HFF-Myc (cell line): ENCODE measurements around the gene ZNF346.

Experiments
- DNase-seq: peaks from one replicate; pipeline ENCODE4 v3.0.0-alpha.2; 2011; ENCODE audit warnings: low read depth; ENCODE audit errors: extremely low read depth
- H3K4me3 ChIP-seq: replicated peaks from 2 replicates; pipeline ENCODE4 v1.5.1; 2011; ENCODE audit warnings: low read depth, mild to moderate bottlenecking, control low read depth, low read length
- TF ChIP-seq, protein P1 (sequence below): IDR thresholded peaks from 2 replicates; pipeline ENCODE4 v1.5.1; 2012; ENCODE audit warnings: mild to moderate bottlenecking, low read depth, low read length, control low read depth; ENCODE audit errors: missing control alignments

ZNF346 gene

DNA sequence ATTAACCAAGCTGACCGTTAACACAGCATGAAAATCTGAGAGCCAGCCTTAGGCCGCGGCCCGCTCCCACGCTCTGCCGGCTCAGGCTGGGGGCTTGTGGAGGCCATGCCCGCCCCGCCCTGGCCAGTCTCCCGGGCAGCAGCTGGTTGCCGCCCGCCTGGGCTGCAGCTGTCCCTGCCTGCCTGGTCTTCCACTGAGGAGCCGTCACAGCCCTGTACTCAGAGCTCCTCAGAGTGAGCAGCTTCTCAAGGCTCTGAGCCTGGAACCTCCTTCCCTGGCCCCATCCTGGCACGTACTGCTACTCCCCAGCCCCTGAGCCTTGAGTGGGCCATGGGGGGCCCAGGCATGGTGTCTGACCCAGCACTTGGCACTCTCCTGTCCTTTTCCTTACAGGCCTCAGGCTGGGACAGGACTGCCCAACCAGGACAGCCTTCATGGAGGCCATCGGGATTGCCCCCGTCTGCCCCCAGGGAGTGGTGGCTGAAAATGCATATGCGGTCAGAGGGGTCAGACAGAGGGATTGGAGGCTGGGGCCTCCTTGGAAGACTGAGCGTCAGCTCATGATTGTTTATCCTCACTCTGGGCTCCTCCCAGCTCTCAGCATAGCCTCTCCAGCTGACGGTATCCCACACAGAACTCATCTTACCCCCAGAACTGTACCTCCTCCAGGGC, 76.1 kb downstream of the ZNF346 start:
- H3K4me3 ChIP-seq = no peak overlapping the region
- TF ChIP-seq, protein P1, sequence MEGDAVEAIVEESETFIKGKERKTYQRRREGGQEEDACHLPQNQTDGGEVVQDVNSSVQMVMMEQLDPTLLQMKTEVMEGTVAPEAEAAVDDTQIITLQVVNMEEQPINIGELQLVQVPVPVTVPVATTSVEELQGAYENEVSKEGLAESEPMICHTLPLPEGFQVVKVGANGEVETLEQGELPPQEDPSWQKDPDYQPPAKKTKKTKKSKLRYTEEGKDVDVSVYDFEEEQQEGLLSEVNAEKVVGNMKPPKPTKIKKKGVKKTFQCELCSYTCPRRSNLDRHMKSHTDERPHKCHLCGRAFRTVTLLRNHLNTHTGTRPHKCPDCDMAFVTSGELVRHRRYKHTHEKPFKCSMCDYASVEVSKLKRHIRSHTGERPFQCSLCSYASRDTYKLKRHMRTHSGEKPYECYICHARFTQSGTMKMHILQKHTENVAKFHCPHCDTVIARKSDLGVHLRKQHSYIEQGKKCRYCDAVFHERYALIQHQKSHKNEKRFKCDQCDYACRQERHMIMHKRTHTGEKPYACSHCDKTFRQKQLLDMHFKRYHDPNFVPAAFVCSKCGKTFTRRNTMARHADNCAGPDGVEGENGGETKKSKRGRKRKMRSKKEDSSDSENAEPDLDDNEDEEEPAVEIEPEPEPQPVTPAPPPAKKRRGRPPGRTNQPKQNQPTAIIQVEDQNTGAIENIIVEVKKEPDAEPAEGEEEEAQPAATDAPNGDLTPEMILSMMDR = no peak
- DNase-seq = no peak

- no peak for DNase-seq
- TF ChIP-seq, protein P1 = no peak
- H3K4me3 ChIP-seq = no peak overlapping the region
Measured at GRCh38 chr5:177099422-177100093, 77.1 kb downstream of the ZNF346 start.

DNA sequence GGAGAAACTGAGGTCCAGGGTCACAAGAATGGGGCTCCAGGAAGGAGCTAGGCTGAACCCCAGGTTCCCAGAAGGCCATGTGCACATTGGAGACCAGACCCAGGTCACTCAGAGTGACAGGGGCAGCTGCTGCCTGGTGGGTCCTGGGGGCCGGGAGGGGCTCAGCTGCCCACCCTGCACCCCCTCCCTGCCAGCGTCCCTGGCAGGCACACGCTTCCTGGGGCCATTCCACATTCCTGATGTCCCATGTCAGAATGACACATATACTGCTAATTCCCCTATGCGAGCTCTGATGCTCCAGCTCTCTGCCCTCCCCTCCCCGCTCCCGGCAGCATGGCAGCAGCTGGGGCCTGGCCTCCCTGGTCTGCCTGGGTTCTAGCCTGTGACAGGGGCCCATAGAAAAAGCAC, 78.2 kb downstream of the ZNF346 start:
- TF ChIP-seq, protein P1 = no peak
- no peak for DNase-seq
- H3K4me3 ChIP-seq = no peak overlapping the region

DNA sequence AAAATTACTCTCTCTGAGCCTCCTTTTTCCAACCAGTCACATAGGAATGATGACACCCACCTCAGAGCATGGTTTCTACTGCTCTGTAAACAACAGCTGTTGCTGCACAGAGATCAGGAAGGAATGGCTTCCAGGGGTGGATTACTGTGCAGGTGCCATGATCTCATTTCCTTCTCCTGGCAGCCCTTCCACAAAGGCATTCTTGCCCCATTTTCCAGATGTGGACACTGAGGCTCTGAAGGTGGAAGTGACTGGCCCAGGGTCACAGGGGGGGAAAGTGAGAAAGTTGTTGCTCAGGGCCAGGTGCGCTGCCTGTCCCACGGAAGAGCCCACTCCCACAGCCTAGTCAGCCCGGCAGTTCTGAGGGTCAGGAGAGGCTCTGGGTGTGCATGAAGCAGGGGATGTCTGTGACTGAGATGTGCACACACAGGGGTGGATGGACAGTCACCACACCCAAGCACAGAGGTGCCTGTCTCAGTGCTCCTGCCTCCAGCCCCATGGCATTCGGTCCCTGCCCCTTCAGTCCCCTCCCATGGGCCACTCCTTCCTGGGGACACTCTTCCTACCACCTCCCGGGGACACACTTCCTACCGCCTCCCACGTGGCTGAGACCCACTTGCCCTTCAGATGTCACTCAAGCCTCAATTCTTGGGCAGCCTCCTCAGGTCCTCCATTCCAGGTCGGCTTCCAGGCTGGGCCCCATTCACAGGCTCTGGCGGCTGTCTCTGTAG, 81.2 kb downstream of the ZNF346 start:
- H3K4me3 ChIP-seq = no peak overlapping the region
- no peak for DNase-seq
- TF ChIP-seq, protein P1 = no peak

DNA sequence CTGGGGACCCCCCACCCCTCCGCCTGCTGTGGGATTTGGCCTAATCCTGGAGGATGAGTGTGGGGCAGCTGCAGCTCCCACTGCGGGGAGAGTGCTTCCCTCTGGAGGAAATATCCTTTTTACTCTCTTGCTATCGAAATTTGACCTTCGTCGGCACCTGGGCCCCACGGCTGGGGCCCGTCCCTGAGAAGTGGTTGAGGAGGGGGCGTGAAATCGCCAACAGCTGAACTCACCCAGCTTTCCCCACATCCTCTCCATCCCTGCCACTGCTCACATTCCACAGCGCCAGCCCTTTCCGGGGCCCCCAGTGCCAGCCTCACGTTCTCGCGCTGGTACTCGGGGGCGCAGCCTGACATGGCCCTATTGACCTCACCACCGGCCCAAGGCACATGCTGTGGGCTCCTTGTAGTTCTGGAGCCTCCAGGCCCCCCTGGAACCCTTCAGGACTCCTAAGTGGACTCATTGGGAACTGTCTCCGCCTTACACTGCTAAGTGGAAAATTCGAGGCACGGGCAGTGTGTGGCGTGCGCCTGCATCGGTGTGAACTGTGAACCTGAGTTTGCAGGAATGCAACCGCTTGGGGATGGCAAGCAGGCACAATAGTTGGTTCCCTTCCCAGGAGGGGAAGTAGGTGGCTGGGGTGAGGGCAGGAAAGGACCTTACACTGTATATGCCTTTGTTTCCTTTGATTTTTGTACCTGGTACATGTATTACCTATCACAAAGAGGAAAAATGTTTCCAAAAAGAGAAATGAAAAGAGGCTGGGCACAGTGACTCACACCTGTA, 83.4 kb downstream of the ZNF346 start:
- TF ChIP-seq, protein P1 = no peak
- no peak overlapping the region for H3K4me3 ChIP-seq
- DNase-seq = no peak

- TF ChIP-seq, protein P1 = no peak
- no peak for DNase-seq
- H3K4me3 ChIP-seq = no peak overlapping the region
Measured at GRCh38 chr5:177107159-177107558, 84.7 kb downstream of the ZNF346 start.
